ENCODE data around the gene SLC6A12. TPM values are rescaled to one million over a fixed set of nuclear protein-coding genes. Genes with fewer than 3 reads are reported as not detected.

Gene SLC6A12
- total RNA-seq, 1 donor from 2014 or later = not detected

- Histone ChIP-seq H3K4me3 (no peak overlapping the region), H3K4me1 (no peaks in the 10 kb centered on the region), H3K27me3 (no peaks in the 10 kb centered on the region), H3K27ac (no peak overlapping the region), H3K36me3 (no peaks in the 10 kb centered on the region), H3K9me3 (no peaks in the 10 kb centered on the region)
- intact Hi-C loops (cut with DNase I) = no loop called here
- TF ChIP-seq POLR2A (IDR thresholded peaks at IDR 0.05) = no peak
- TF ChIP-seq POLR2AphosphoS5 (IDR thresholded peaks at IDR 0.05; ENCODE audit: insufficient read depth in 1 of 2, low read depth in 1 of 2) = no peak
- TF ChIP-seq CTCF (IDR thresholded peaks at IDR 0.05) = no peak
- no peak for DNase-seq (ENCODE audit: extremely low spot score in 2 of 2)
These were observed 44.2 kb downstream of the SLC6A12 start for GRCh38 chr12:169528-170370.

- Histone ChIP-seq H3K27me3 (no peaks in the 10 kb centered on the region), H3K9me3 (no peaks in the 10 kb centered on the region), H3K27ac (no peak overlapping the region), H3K36me3 (no peaks in the 10 kb centered on the region), H3K4me1 (no peaks in the 10 kb centered on the region), H3K4me3 (no peak overlapping the region)
- TF ChIP-seq CTCF (IDR thresholded peaks at IDR 0.05) (no peak), POLR2A (IDR thresholded peaks at IDR 0.05) (no peak), POLR2AphosphoS5 (IDR thresholded peaks at IDR 0.05; ENCODE audit: insufficient read depth in 1 of 2, low read depth in 1 of 2) (no peak)
- no peak for DNase-seq (ENCODE audit: extremely low spot score in 2 of 2)
- intact Hi-C loops (cut with DNase I) = no loop called here
These were observed 45.0 kb downstream of the SLC6A12 start for GRCh38 chr12:168763-169525.

GRCh38 chr12:167959-168600, 45.9 kb downstream of the SLC6A12 start:
- Histone ChIP-seq H3K9me3 (no peaks in the 10 kb centered on the region), H3K27me3 (no peaks in the 10 kb centered on the region), H3K36me3 (no peaks in the 10 kb centered on the region), H3K27ac (no peak overlapping the region), H3K4me3 (no peak overlapping the region), H3K4me1 (no peaks in the 10 kb centered on the region)
- no peak for TF ChIP-seq POLR2AphosphoS5 (IDR thresholded peaks at IDR 0.05; ENCODE audit: insufficient read depth in 1 of 2, low read depth in 1 of 2)
- DNase-seq (ENCODE audit: extremely low spot score in 2 of 2) = no peak
- intact Hi-C loops (cut with DNase I) = no loop called here

- intact Hi-C loops (cut with DNase I) = no loop called here
These were observed 47.4 kb downstream of the SLC6A12 start for GRCh38 chr12:166425-167075.

More at GRCh38 chr12:166425-167075, 47.4 kb downstream of the SLC6A12 start:
- Histone ChIP-seq H3K4me1 (no peaks in the 10 kb centered on the region), H3K27me3 (no peaks in the 10 kb centered on the region), H3K36me3 (no peaks in the 10 kb centered on the region), H3K9me3 (no peaks in the 10 kb centered on the region), H3K27ac (no peak overlapping the region), H3K4me3 (no peak overlapping the region)
- no peak for TF ChIP-seq POLR2AphosphoS5 (IDR thresholded peaks at IDR 0.05; ENCODE audit: insufficient read depth in 1 of 2, low read depth in 1 of 2)
- TF ChIP-seq POLR2A (IDR thresholded peaks at IDR 0.05) = no peak
- TF ChIP-seq CTCF (IDR thresholded peaks at IDR 0.05) = no peak
- no peak for DNase-seq (ENCODE audit: extremely low spot score in 2 of 2)

Measured in vagina (tissue), 2 donors.